Smooth muscle cell (in vitro differentiated cells): ENCODE results near the gene POMT1. TPM values are rescaled to one million over a fixed set of nuclear protein-coding genes. Genes with fewer than 3 reads are reported as not detected.

Experiments
- DNase-seq: peaks from one replicate; lab custom pipeline; 2025; ENCODE audit not compliant: unreplicated experiment; lab: John Stamatoyannopoulos, UW
- H2AFZ ChIP-seq: fragments of 200-600 bp; sonication (generic); 2 replicates; pipeline ENCODE4 v1.6.0; 2016; ENCODE audit warnings: antibody characterized with exemption, low read depth, mild to moderate bottlenecking
- H3F3A ChIP-seq: fragments of 200-600 bp; sonication (generic); 2 replicates; pipeline ENCODE4 v1.6.0; 2017; ENCODE audit warnings: antibody characterized with exemption, low read depth
- H3K27ac ChIP-seq: fragments of 200-600 bp; sonication (generic); 2 replicates; pipeline ENCODE4 v1.5.1; 2016; ENCODE audit warnings: low read depth, mild to moderate bottlenecking
- H3K27me3 ChIP-seq: fragments of 200-600 bp; sonication (generic); 2 replicates; pipeline ENCODE4 v1.6.1; 2016; ENCODE audit warnings: low read depth, mild to moderate bottlenecking
- H3K36me3 ChIP-seq: fragments of 200-600 bp; sonication (generic); 2 replicates; pipeline ENCODE4 v1.5.1; 2016; ENCODE audit warnings: low read depth
- H3K4me1 ChIP-seq: fragments of 200-600 bp; sonication (generic); 2 replicates; pipeline ENCODE4 v1.5.1; 2016; ENCODE audit warnings: low read depth
- H3K4me2 ChIP-seq: fragments of 200-600 bp; sonication (generic); 2 replicates; pipeline ENCODE4 v1.6.0; 2016; ENCODE audit warnings: mild to moderate bottlenecking
- H3K4me3 ChIP-seq: fragments of 200-600 bp; sonication (generic); 2 replicates; pipeline ENCODE4 v1.5.1; 2016; ENCODE audit warnings: mild to moderate bottlenecking
- H3K79me2 ChIP-seq: fragments of 200-600 bp; sonication (generic); 2 replicates; pipeline ENCODE4 v1.6.0; 2016; ENCODE audit warnings: low read depth, mild to moderate bottlenecking
- H3K9ac ChIP-seq: fragments of 200-600 bp; sonication (generic); 2 replicates; pipeline ENCODE4 v1.6.0; 2016; ENCODE audit warnings: low read depth
- H3K9me3 ChIP-seq: fragments of 200-600 bp; sonication (generic); replicated peaks from 2 replicates; pipeline ENCODE4 v1.5.1; 2016; ENCODE audit warnings: low read depth
- H4K20me1 ChIP-seq: fragments of 200-600 bp; sonication (generic); 2 replicates; pipeline ENCODE4 v1.6.0; 2016; ENCODE audit warnings: low read depth
- CTCF ChIP-seq: fragments of 200-600 bp; sonication (generic); IDR thresholded peaks from 2 replicates; pipeline ENCODE4 v1.5.1; 2017; ENCODE audit warnings: borderline replicate concordance, mild to moderate bottlenecking, antibody characterized with exemption; ENCODE audit not compliant: insufficient read depth, poor library complexity, severe bottlenecking
- WGBS: methylation state at CpG from one replicate; pipeline ENCODE4 v1.1.7; 2016; ENCODE audit warnings: low lambda C conversion rate; 5-methylcytosine and 5-hydroxymethylcytosine counted together
- polyA plus RNA-seq: library from polyadenylated mRNA; unstranded; fragments of >200 nt; fragmentation: Nextera tagmentation; extraction: Ambion mirVana; gene quantifications from 2 replicates; pipeline ENCODE4 v1.2.1, GENCODE V29; 2016
- total RNA-seq: library from RNA; depleted of rRNA; stranded (reverse); fragments of >200 nt; gene quantifications from 2 replicates; pipeline ENCODE4 v1.2.3, GENCODE V29; 2014

Gene POMT1
- total and polyA plus RNA-seq, 2 experiments from 2014 or later = 11.8 to 15.2 TPM

DNA sequence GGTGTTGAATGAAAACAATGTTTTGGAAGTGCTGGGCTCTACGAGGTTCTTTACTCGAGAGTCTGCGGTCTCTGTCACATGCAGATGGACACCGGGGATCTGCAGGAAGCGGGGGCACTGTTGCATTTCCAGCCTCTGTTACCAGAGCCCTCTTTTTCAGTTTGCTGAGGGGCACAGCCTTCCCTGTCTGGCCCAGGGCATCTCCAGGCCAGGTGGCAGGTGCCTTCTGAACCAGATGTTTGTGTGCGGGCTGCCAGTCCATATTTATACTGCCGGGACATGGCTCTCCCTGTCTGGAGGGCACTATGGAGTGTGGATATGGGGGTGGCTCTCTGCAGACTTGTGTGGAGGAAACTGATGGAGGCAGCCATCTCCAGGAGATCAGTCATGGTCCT lies 18.7 kb upstream of the POMT1 start:
- H3K4me2 ChIP-seq = no peak overlapping the region
- no peak for DNase-seq
- peaks cover 10% of the 10 kb centered on the region for H3K79me2 ChIP-seq
- no peak overlapping the region for H3K9ac ChIP-seq
- no peaks in the 10 kb centered on the region for H3K27me3 ChIP-seq
- TF ChIP-seq CTCF = no peak
- no peaks in the 10 kb centered on the region for H3K9me3 ChIP-seq
- no peak overlapping the region for H3K27ac ChIP-seq
- H3F3A ChIP-seq = no peaks in the 10 kb centered on the region
- H3K4me1 ChIP-seq = no peaks in the 10 kb centered on the region
- WGBS = over 99% methylated on average over 7 of the region's 7 CpGs
- peaks cover 79% of the 10 kb centered on the region for H4K20me1 ChIP-seq
- no peak overlapping the region for H2AFZ ChIP-seq
- H3K4me3 ChIP-seq = no peak overlapping the region
- no peaks in the 10 kb centered on the region for H3K36me3 ChIP-seq

DNA sequence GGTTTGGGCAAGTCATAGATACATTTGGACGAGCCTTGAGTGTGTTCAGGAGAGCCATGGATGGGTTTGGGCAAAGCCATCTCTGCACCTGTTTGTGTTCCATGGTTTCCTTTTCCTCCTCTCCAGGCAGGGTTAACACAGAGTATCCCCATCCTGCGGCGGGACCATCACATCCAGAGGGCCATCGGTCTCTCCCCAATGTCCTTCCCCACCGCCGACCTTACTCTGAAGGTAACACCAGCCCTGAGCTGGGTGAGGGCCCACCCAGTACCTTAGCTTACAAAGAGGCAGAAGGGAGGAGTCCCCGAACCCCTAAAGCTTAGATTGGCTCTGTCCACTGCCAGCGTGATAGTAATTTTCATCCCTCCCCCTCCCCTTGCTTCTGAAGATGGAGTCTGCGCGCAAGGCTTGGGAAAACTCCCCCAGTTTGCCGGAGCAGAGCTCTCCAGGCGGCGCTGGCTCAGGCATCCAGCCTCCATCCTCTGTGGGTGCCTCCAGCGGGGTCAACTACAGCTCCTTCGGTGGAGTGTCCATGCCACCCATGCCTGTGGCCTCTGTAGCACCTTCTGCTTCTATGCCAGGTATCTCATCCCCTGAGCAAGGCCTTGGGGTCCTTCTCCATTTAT lies 18.0 kb upstream of the POMT1 start:
- no peak for DNase-seq
- Histone ChIP-seq H3K79me2 (peaks cover 7% of the 10 kb centered on the region), H3K27me3 (no peaks in the 10 kb centered on the region), H4K20me1 (peaks cover 74% of the 10 kb centered on the region), H3F3A (no peaks in the 10 kb centered on the region), H3K4me3 (no peak overlapping the region), H3K4me1 (no peaks in the 10 kb centered on the region), H2AFZ (no peak overlapping the region), H3K4me2 (no peak overlapping the region), H3K9ac (no peak overlapping the region), H3K27ac (no peak overlapping the region), H3K9me3 (no peaks in the 10 kb centered on the region), H3K36me3 (no peaks in the 10 kb centered on the region)
- WGBS = 98% methylated on average over 15 of the region's 15 CpGs
- no peak for TF ChIP-seq CTCF

DNA sequence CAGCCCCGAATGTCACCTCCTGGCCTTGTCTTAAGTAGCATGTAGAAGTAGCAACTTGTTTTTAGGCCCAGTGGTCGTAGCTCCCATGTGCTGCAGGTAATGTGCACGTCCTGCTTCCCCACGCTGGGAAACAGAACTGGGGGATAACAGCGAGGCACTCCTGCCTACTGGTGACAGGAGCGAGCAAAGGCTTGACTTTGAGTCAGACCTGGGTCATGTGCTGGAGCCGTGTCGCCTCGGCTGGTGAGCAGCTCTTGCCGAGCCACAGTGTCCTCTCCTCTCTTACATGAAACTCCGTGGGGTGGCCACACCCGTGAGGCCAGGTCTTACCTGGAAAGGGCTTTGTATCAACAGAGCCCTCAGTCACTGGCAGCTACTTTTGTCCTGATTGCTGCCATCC lies 17.5 kb upstream of the POMT1 start:
- Histone ChIP-seq H3K27ac (no peak overlapping the region), H3F3A (no peaks in the 10 kb centered on the region), H3K79me2 (peaks cover 1% of the 10 kb centered on the region), H3K9me3 (no peaks in the 10 kb centered on the region), H3K36me3 (no peaks in the 10 kb centered on the region), H3K27me3 (no peaks in the 10 kb centered on the region), H3K4me3 (no peak overlapping the region), H3K9ac (no peak overlapping the region), H3K4me1 (no peaks in the 10 kb centered on the region), H3K4me2 (no peak overlapping the region), H2AFZ (no peak overlapping the region), H4K20me1 (peaks cover 69% of the 10 kb centered on the region)
- no peak for TF ChIP-seq CTCF
- DNase-seq = no peak
- 92% methylated on average over 12 of the region's 12 CpGs for WGBS
